Measurements from ENCODE around the gene INMT. TPM values are rescaled to one million over a fixed set of nuclear protein-coding genes. Genes with fewer than 3 reads are reported as not detected.

INMT gene
- total and polyA plus RNA-seq, 2 of the 8 experiments (the other 6 are each of a cell fraction or from before 2014, with no cell fraction given), result 0.60 to 0.94 TPM

DNA sequence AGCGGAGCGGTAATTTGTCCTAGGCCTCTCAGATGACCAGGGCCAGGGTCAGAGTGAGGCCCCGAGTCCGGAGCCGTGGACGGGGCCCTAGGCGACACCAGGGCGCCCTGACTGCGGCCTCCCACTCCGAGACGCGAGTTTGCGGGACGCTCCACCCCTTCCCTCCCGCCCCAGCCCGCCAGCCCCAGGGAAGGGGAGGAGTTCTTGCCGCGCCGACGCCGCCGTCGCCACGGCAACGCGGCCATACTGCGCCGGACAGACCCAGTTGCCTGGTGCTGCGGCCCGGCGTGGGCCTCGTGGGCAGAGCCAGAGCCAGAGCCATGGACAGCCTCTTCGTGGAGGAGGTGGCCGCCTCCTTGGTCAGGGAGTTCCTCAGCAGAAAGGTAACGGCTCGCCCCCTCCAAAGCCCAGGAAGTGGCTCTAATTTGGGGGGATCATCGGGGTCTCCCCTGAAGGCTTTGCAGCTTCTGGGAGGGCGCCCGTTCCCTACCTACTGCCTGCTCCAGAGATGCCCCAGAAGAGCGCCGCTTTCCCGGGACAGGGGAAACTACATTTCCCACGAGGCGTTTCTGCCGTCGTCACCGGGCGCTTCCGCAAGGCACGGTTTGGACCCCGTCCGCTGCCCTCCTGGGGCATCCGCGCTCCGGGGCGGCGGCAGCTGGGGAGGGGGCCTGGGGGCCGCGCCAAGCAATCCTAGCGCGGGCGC, 19.4 kb downstream of the INMT start, which contains the start of gene MINDY4:
MINDY4 (plus strand) TSS at position 244 of the 706 bp plus-strand sequence; CDS start at position 321, 77 bp downstream.
- no peaks in the 10 kb centered on the region for H3K36me3 ChIP-seq (ENCODE audit: control insufficient read depth in 2 of 4, insufficient read depth in 4 of 4, low read length in 3 of 4)
- H3K79me2 ChIP-seq (ENCODE audit: control insufficient read depth in 1 of 2, insufficient read depth in 2 of 2, low read length in 2 of 2), result peaks cover 0 to 2% of the 10 kb centered on the region in 2 experiments; a peak in 1 of 4 replicates
- peak within 1 kb of the TSS; percentile 45 for H4K8ac ChIP-seq (ENCODE audit: extremely low read depth, insufficient read depth, low read length)
- DNase-seq (ENCODE audit: low read depth in 1 of 2, low spot score in 2 of 2), result peak; percentile 36 to 86
- no peak within 1 kb of the TSS for H2BK12ac ChIP-seq (ENCODE audit: low read depth, low read length)
- H3K9me3 ChIP-seq (ENCODE audit: insufficient read depth in 2 of 2, low read depth in 1 of 2, low read length in 1 of 2), result no peaks in the 10 kb centered on the region
- no peaks in the 10 kb centered on the region for H4K20me1 ChIP-seq (replicated peaks in 1 of 2; ENCODE audit: control insufficient read depth in 1 of 2, insufficient read depth in 2 of 2, low read length in 2 of 2)
- H3K79me1 ChIP-seq (ENCODE audit: low read depth, low read length), result no peaks in the 10 kb centered on the region; the same call in 1 of the 2 replicates
- H2AK5ac ChIP-seq (ENCODE audit: low read depth, low read length), result no peak within 1 kb of the TSS
- peak within 1 kb of the TSS; percentile 73 for H4K5ac ChIP-seq (ENCODE audit: insufficient read length, low read depth, low read length)
- H4K91ac ChIP-seq (replicated peaks; ENCODE audit: insufficient read length, low read length), result no peak within 1 kb of the TSS
- FAIRE-seq, result no peak
- H2BK20ac ChIP-seq (ENCODE audit: low read length), result no peak within 1 kb of the TSS
- H2BK120ac ChIP-seq (replicated peaks; ENCODE audit: low read depth, low read length), result no peak within 1 kb of the TSS
- H3K27ac ChIP-seq (ENCODE audit: low read depth, low read length), result no peak within 1 kb of the TSS
- WGBS, 2 experiments (ENCODE audit: extremely low coverage in 1 of 2, insufficient coverage in 1 of 2, insufficient read length in 1 of 2, insufficient replicate concordance in 2 of 2, low coverage in 1 of 2, low lambda C conversion rate in 2 of 2, missing lambda C conversion rate in 1 of 2), result 2% methylated on average over 55 of the region's 62 CpGs; no CpG with 5 or more reads in 1 of the 2 experiments
- peak within 1 kb of the TSS; percentile 98 for H2AFZ ChIP-seq (ENCODE audit: low read length)
- H3K18ac ChIP-seq (ENCODE audit: extremely low read depth, low read length), result peak within 1 kb of the TSS; percentile 76; the same call in 1 of the 2 replicates
- H3K4ac ChIP-seq (replicated peaks; ENCODE audit: insufficient read length, low read depth, low read length), result no peak within 1 kb of the TSS
- H2BK15ac ChIP-seq (ENCODE audit: low read length), result peak within 1 kb of the TSS; percentile 83; the same call in 1 of the 2 replicates
- peak within 1 kb of the TSS; percentile 56 to 73 (median 60); a peak in 6 of 7 replicates for H3K9ac ChIP-seq (replicated peaks in 1 of 4; ENCODE audit: extremely low read depth in 1 of 4, low read depth in 3 of 4, low read length in 3 of 4)
- no peaks in the 10 kb centered on the region for H3K27me3 ChIP-seq (replicated peaks in 1 of 4; ENCODE audit: control insufficient read depth in 3 of 4, extremely low read depth in 1 of 4, insufficient read depth in 3 of 4, low read length in 3 of 4)
- H3K23ac ChIP-seq (ENCODE audit: insufficient read length), result no peak within 1 kb of the TSS
- peaks cover 0 to 2% (median under 1%) of the 10 kb centered on the region in 4 experiments; a peak in 5 of 7 replicates for H3K4me1 ChIP-seq (replicated peaks in 1 of 4; ENCODE audit: control insufficient read depth in 3 of 4, insufficient read depth in 4 of 4, low read length in 3 of 4)
- H3K14ac ChIP-seq (ENCODE audit: insufficient read length), result no peak within 1 kb of the TSS
- CTCF ChIA-PET (ENCODE audit: partially characterized antibody), result interaction anchor here (0.8 to 4.7 kb wide), 5 partner anchors 8 to 137 kb away, joined by 3 to 17 read pairs (median 3); no protein-coding TSS in a partner anchor
- peak within 1 kb of the TSS; percentile 52 for H3K56ac ChIP-seq (replicated peaks; ENCODE audit: insufficient read length, low read depth, low read length)
- peak within 1 kb of the TSS; percentile 73 to 74 for H3K4me2 ChIP-seq (ENCODE audit: insufficient read depth in 1 of 2, low read depth in 2 of 2, low read length in 2 of 2)
- peaks cover 10% of the 10 kb centered on the region; the same call in 1 of the 2 replicates for H3K23me2 ChIP-seq (ENCODE audit: low read depth, low read length)
- peak within 1 kb of the TSS; percentile 50 to 93 (median 74) for H3K4me3 ChIP-seq (ENCODE audit: extremely low read depth in 1 of 4, insufficient read depth in 2 of 4, low read depth in 3 of 4, low read length in 4 of 4)
- H2BK5ac ChIP-seq (ENCODE audit: low read depth, low read length), result no peak within 1 kb of the TSS
- POLR2A ChIA-PET (ENCODE audit: partially characterized antibody), result interaction anchor here (0.9 kb wide), 2 partner anchors 20 to 21 kb away, joined by 3 read pairs; no protein-coding TSS in a partner anchor
- no peak for TF ChIP-seq BCL11A (IDR thresholded peaks at IDR 0.05; ENCODE audit: low read depth in 2 of 2, low read length in 2 of 2)
- TF ChIP-seq CEBPB (IDR thresholded peaks at IDR 0.05; ENCODE audit: low read depth, low read length), result no peak
- TF ChIP-seq SIN3A (conservative IDR thresholded peaks at IDR 0.05 in 1 of 2, IDR thresholded peaks at IDR 0.05 in 1 of 2; ENCODE audit: low read depth in 1 of 2, low read length in 2 of 2), result peak in 1 of 2 experiments; percentile 55; a peak in 2 of 4 replicates
- no peak for TF ChIP-seq SP2 (IDR thresholded peaks at IDR 0.05; ENCODE audit: low read length)
- no peak for TF ChIP-seq EP300 (IDR thresholded peaks at IDR 0.05; ENCODE audit: borderline replicate concordance in 1 of 2, low read depth in 2 of 2, low read length in 2 of 2)
- peak; percentile 93 for TF ChIP-seq CREB1 (IDR thresholded peaks at IDR 0.05)
- no peak for TF ChIP-seq HDAC6 (IDR thresholded peaks at IDR 0.05; ENCODE audit: low read depth, low read length)
- TF ChIP-seq NRF1 (IDR thresholded peaks at IDR 0.05; ENCODE audit: low read depth, low read length), result no peak
- TF ChIP-seq POU5F1 (IDR thresholded peaks at IDR 0.05; ENCODE audit: low read depth, low read length), result no peak
- no peak for TF ChIP-seq RNF2 (IDR thresholded peaks at IDR 0.05; ENCODE audit: borderline replicate concordance, low read depth, low read length, missing control alignments, poor library complexity, severe bottlenecking)
- no peak for TF ChIP-seq MAFK (IDR thresholded peaks at IDR 0.05; ENCODE audit: low read depth, low read length)
